KOPT-K1 (cell line): ENCODE measurements around the gene PPP2R1B.

Experiments used
- H3K27ac ChIP-seq: fragments of 200-600 bp; sonication (generic); 2 replicates; pipeline ENCODE4 v1.5.1; 2016; ENCODE audit warnings: antibody characterized with exemption, mild to moderate bottlenecking, low read depth, low read length; ENCODE audit not compliant: poor library complexity, severe bottlenecking
- H3K36me3 ChIP-seq: fragments of 200-600 bp; sonication (generic); 2 replicates; pipeline ENCODE4 v1.5.1; 2017; ENCODE audit warnings: antibody characterized with exemption, mild to moderate bottlenecking, low read length, moderate library complexity; ENCODE audit not compliant: insufficient read depth
- H3K9me3 ChIP-seq: fragments of 200-600 bp; sonication (generic); 2 replicates; pipeline ENCODE4 v1.5.1; 2017; ENCODE audit warnings: antibody characterized with exemption, low read length, mild to moderate bottlenecking; ENCODE audit not compliant: insufficient read depth, poor library complexity, severe bottlenecking

The PPP2R1B gene

GRCh38 chr11:111765984-111766833, at the start of gene PPP2R1B:
PPP2R1B (minus strand) TSS chr11:111766389; CDS start chr11:111766361, 28 bp downstream.
- Histone ChIP-seq H3K27ac (peak within 1 kb of the TSS; percentile 74), H3K36me3 (peaks cover 36% of the 10 kb centered on the region), H3K9me3 (no peaks in the 10 kb centered on the region)

GRCh38 chr11:111815489-111815888, 49.3 kb upstream of the PPP2R1B start:
- H3K36me3 ChIP-seq: peaks cover 43% of the 10 kb centered on the region
- no peaks in the 10 kb centered on the region for H3K9me3 ChIP-seq
- H3K27ac ChIP-seq: no peak overlapping the region

GRCh38 chr11:111814557-111815320, 48.5 kb upstream of the PPP2R1B start:
- Histone ChIP-seq H3K36me3 (peaks cover 43% of the 10 kb centered on the region), H3K27ac (no peak overlapping the region), H3K9me3 (no peaks in the 10 kb centered on the region)

- H3K36me3 ChIP-seq: peaks cover 48% of the 10 kb centered on the region
- H3K27ac ChIP-seq: no peak overlapping the region
- H3K9me3 ChIP-seq: no peaks in the 10 kb centered on the region
Observed at GRCh38 chr11:111814106-111814505, 47.9 kb upstream of the PPP2R1B start.

GRCh38 chr11:111812211-111812610, 46.0 kb upstream of the PPP2R1B start:
- no peak overlapping the region for H3K27ac ChIP-seq
- peaks cover 61% of the 10 kb centered on the region for H3K36me3 ChIP-seq
- H3K9me3 ChIP-seq: no peaks in the 10 kb centered on the region

- Histone ChIP-seq H3K36me3 (peaks cover 66% of the 10 kb centered on the region), H3K27ac (no peak overlapping the region), H3K9me3 (no peaks in the 10 kb centered on the region)
Observed at GRCh38 chr11:111811445-111811844, 45.3 kb upstream of the PPP2R1B start.

- Histone ChIP-seq H3K27ac (no peak overlapping the region), H3K36me3 (peaks cover 72% of the 10 kb centered on the region), H3K9me3 (no peaks in the 10 kb centered on the region)
Observed at GRCh38 chr11:111808834-111809233, 42.6 kb upstream of the PPP2R1B start.

GRCh38 chr11:111808063-111808588, 41.9 kb upstream of the PPP2R1B start:
- no peak overlapping the region for H3K27ac ChIP-seq
- no peaks in the 10 kb centered on the region for H3K9me3 ChIP-seq
- peaks cover 80% of the 10 kb centered on the region for H3K36me3 ChIP-seq

GRCh38 chr11:111807076-111807475, 40.9 kb upstream of the PPP2R1B start:
- peaks cover 84% of the 10 kb centered on the region for H3K36me3 ChIP-seq
- no peak overlapping the region for H3K27ac ChIP-seq
- H3K9me3 ChIP-seq: no peaks in the 10 kb centered on the region

GRCh38 chr11:111801135-111801534, 34.9 kb upstream of the PPP2R1B start:
- H3K9me3 ChIP-seq: no peaks in the 10 kb centered on the region
- peaks cover 80% of the 10 kb centered on the region for H3K36me3 ChIP-seq
- H3K27ac ChIP-seq: no peak overlapping the region

- no peaks in the 10 kb centered on the region for H3K9me3 ChIP-seq
- no peak overlapping the region for H3K27ac ChIP-seq
- peaks cover 75% of the 10 kb centered on the region for H3K36me3 ChIP-seq
Observed at GRCh38 chr11:111798279-111798678, 32.1 kb upstream of the PPP2R1B start.

GRCh38 chr11:111797145-111797581, 31.0 kb upstream of the PPP2R1B start:
- H3K36me3 ChIP-seq: peaks cover 71% of the 10 kb centered on the region
- no peak overlapping the region for H3K27ac ChIP-seq
- H3K9me3 ChIP-seq: no peaks in the 10 kb centered on the region

GRCh38 chr11:111796696-111797095, 30.5 kb upstream of the PPP2R1B start:
- no peak overlapping the region for H3K27ac ChIP-seq
- H3K9me3 ChIP-seq: no peaks in the 10 kb centered on the region
- peaks cover 68% of the 10 kb centered on the region for H3K36me3 ChIP-seq

GRCh38 chr11:111795334-111795985, 29.3 kb upstream of the PPP2R1B start:
- Histone ChIP-seq H3K36me3 (peaks cover 65% of the 10 kb centered on the region), H3K27ac (no peak overlapping the region)

GRCh38 chr11:111793863-111794262, 27.7 kb upstream of the PPP2R1B start:
- H3K27ac ChIP-seq: no peak overlapping the region
- H3K9me3 ChIP-seq: no peaks in the 10 kb centered on the region
- H3K36me3 ChIP-seq: peaks cover 64% of the 10 kb centered on the region

More at GRCh38 chr11:111795334-111795985, 29.3 kb upstream of the PPP2R1B start:
- no peaks in the 10 kb centered on the region for H3K9me3 ChIP-seq
